H9 (cell line): Measurements from ENCODE around the gene ZNF705A. TPM values are rescaled to one million over a fixed set of nuclear protein-coding genes. Genes with fewer than 3 reads are reported as not detected.

Experiments
- DNase-seq: peaks from one replicate; pipeline ENCODE4 v3.0.0-alpha.2; 2017
- H2AFZ ChIP-seq: one replicate; pipeline ENCODE4 v1.6.1; 2013; ENCODE audit warnings: mild to moderate bottlenecking, low read length, control low read depth, moderate library complexity
- H2AK5ac ChIP-seq: 2 replicates; pipeline ENCODE4 v1.6.1; 2013; ENCODE audit warnings: low read length, control low read depth, mixed read lengths; ENCODE audit not compliant: insufficient read length
- H2BK120ac ChIP-seq: one replicate; pipeline ENCODE4 v1.6.1; 2013; ENCODE audit warnings: low read depth, mild to moderate bottlenecking, low read length, control low read depth, inconsistent platforms; ENCODE audit not compliant: poor library complexity, severe bottlenecking
- H2BK12ac ChIP-seq: 2 replicates; pipeline ENCODE4 v1.6.1; 2013; ENCODE audit warnings: low read length, control low read depth, mixed read lengths, low read depth; ENCODE audit not compliant: insufficient read length
- H2BK15ac ChIP-seq: 2 replicates; pipeline ENCODE4 v1.6.1; 2013; ENCODE audit warnings: low read depth, low read length, control low read depth
- H2BK20ac ChIP-seq: one replicate; pipeline ENCODE4 v1.6.1; 2013; ENCODE audit warnings: low read depth, mild to moderate bottlenecking, low read length, control low read depth, inconsistent platforms; ENCODE audit not compliant: poor library complexity, severe bottlenecking
- H2BK5ac ChIP-seq: 2 replicates; pipeline ENCODE4 v1.6.1; 2013; ENCODE audit warnings: low read length, control low read depth, mixed read lengths; ENCODE audit not compliant: insufficient read length
- H3K14ac ChIP-seq: 2 replicates; pipeline ENCODE4 v1.6.1; 2013; ENCODE audit warnings: low read length, control low read depth; ENCODE audit not compliant: insufficient read depth
- H3K18ac ChIP-seq: 2 replicates; pipeline ENCODE4 v1.6.1; 2013; ENCODE audit warnings: low read depth, mild to moderate bottlenecking, mixed read lengths, low read length, control low read depth; ENCODE audit not compliant: insufficient read length
- H3K23ac ChIP-seq: 2 replicates; pipeline ENCODE4 v1.6.1; 2013; ENCODE audit warnings: low read length, control low read depth, mixed read lengths, low read depth; ENCODE audit not compliant: insufficient read length
- H3K23me2 ChIP-seq: 2 replicates; pipeline ENCODE4 v1.6.1; 2013; ENCODE audit warnings: low read depth, mild to moderate bottlenecking, mixed read lengths, low read length, control low read depth; ENCODE audit not compliant: insufficient read length, poor library complexity, severe bottlenecking
- H3K27ac ChIP-seq: 2 replicates; pipeline ENCODE4 v1.5.1; 2013; ENCODE audit warnings: low read length, control low read depth, mixed read lengths, low read depth; ENCODE audit not compliant: insufficient read length
- H3K27me3 ChIP-seq: 2 replicates; pipeline ENCODE4 v1.6.1; 2013; ENCODE audit warnings: low read length, control low read depth, inconsistent platforms; ENCODE audit not compliant: insufficient read depth
- H3K4ac ChIP-seq: 2 replicates; pipeline ENCODE4 v1.6.1; 2013; ENCODE audit warnings: low read depth, mild to moderate bottlenecking, control low read depth, inconsistent platforms, low read length, moderate library complexity
- H3K4me1 ChIP-seq: 2 replicates; pipeline ENCODE4 v1.6.1; 2013; ENCODE audit warnings: low read length, control low read depth, inconsistent platforms; ENCODE audit not compliant: insufficient read depth
- H3K4me2 ChIP-seq: 2 replicates; pipeline ENCODE4 v1.6.1; 2013; ENCODE audit warnings: low read length, control low read depth, mixed read lengths; ENCODE audit not compliant: insufficient read length, insufficient read depth
- H3K56ac ChIP-seq: 2 replicates; pipeline ENCODE4 v1.6.1; 2013; ENCODE audit warnings: low read depth, mild to moderate bottlenecking, mixed read lengths, low read length, control low read depth; ENCODE audit not compliant: insufficient read length
- H3K79me1 ChIP-seq: 2 replicates; pipeline ENCODE4 v1.6.1; 2013; ENCODE audit warnings: low read depth, mild to moderate bottlenecking, moderate library complexity, low read length, control low read depth, inconsistent platforms; ENCODE audit not compliant: insufficient read depth, poor library complexity, severe bottlenecking
- H3K79me2 ChIP-seq: 2 replicates; pipeline ENCODE4 v1.6.1; 2013; ENCODE audit warnings: low read length, control low read depth, inconsistent platforms; ENCODE audit not compliant: insufficient read depth
- H3K9ac ChIP-seq: 2 replicates; pipeline ENCODE4 v1.6.1; 2013; ENCODE audit warnings: low read length, control low read depth, mixed read lengths; ENCODE audit not compliant: insufficient read length; ENCODE audit errors: extremely low read depth
- H3K9me3 ChIP-seq: one replicate; pipeline ENCODE4 v1.6.1; 2013; ENCODE audit warnings: low read depth, low read length, inconsistent platforms; ENCODE audit not compliant: control insufficient read depth
- H3T11ph ChIP-seq: one replicate; pipeline ENCODE4 v1.6.1; 2013; ENCODE audit warnings: mild to moderate bottlenecking, low read length, control low read depth, inconsistent platforms
- H4K20me1 ChIP-seq: one replicate; pipeline ENCODE4 v1.6.1; 2013; ENCODE audit not compliant: control insufficient read depth, insufficient read length, insufficient read depth
- H4K5ac ChIP-seq: 2 replicates; pipeline ENCODE4 v1.6.1; 2013; ENCODE audit warnings: low read depth, mild to moderate bottlenecking, mixed read lengths, low read length, control low read depth; ENCODE audit not compliant: insufficient read length
- H4K8ac ChIP-seq: replicated peaks from 2 replicates; pipeline ENCODE4 v1.6.1; 2013; ENCODE audit warnings: low read length, control low read depth, mixed read lengths, low read depth; ENCODE audit not compliant: insufficient read length
- H4K91ac ChIP-seq: 2 replicates; pipeline ENCODE4 v1.6.1; 2013; ENCODE audit warnings: low read depth, mild to moderate bottlenecking, moderate library complexity, mixed read lengths, low read length, control low read depth; ENCODE audit not compliant: insufficient read length
- H3K27ac Mint-ChIP-seq, 3 experiments: 2 replicates in 2 of 3; 3 replicates in 1 of 3; pipeline ENCODE4 v1.8.0; 2020 to 2021; ENCODE audit warnings: mixed read lengths in 3 of 3, mild to moderate bottlenecking in 1 of 3, moderate library complexity in 1 of 3
- H3K27me3 Mint-ChIP-seq: 2 replicates; pipeline ENCODE4 v1.8.0; 2021; ENCODE audit warnings: low read depth, mild to moderate bottlenecking, moderate library complexity, mixed read lengths
- H3K36me3 Mint-ChIP-seq, 3 experiments: 2 replicates in 2 of 3; 3 replicates in 1 of 3; pipeline ENCODE4 v1.8.0; 2020 to 2021; ENCODE audit warnings: low read depth in 3 of 3, mixed read lengths in 3 of 3; ENCODE audit not compliant: insufficient read depth in 1 of 3
- H3K4me1 Mint-ChIP-seq, 2 experiments: 2 replicates each; pipeline ENCODE4 v1.8.0; 2020; ENCODE audit warnings: mixed read lengths in 2 of 2
- H3K4me3 Mint-ChIP-seq, 2 experiments: 2 replicates in 1 of 2; 3 replicates in 1 of 2; pipeline ENCODE4 v1.8.0; 2020 to 2021; ENCODE audit warnings: mild to moderate bottlenecking in 2 of 2, mixed read lengths in 2 of 2, moderate library complexity in 1 of 2
- H3K9me3 Mint-ChIP-seq, 2 experiments: 2 replicates in 1 of 2; 3 replicates in 1 of 2; pipeline ENCODE4 v1.8.0; 2020; ENCODE audit warnings: mild to moderate bottlenecking in 2 of 2, mixed read lengths in 2 of 2, moderate library complexity in 1 of 2
- CTCF ChIP-seq: fragments of 200-600 bp; sonication (generic); conservative IDR thresholded peaks from 3 replicates; pipeline ENCODE4 v1.8.0; 2021; ENCODE audit warnings: antibody characterized with exemption, mild to moderate bottlenecking
- WGBS: extraction: QIAGEN DNeasy Blood & Tissue Kit; methylation state at CpG from one replicate; pipeline ENCODE4 v1.1.7; 2013; ENCODE audit warnings: missing lambda C conversion rate, low lambda C conversion rate, mixed read lengths; ENCODE audit not compliant: insufficient read length; ENCODE audit errors: extremely low coverage; 5-methylcytosine and 5-hydroxymethylcytosine counted together
- total RNA-seq: library from RNA; stranded (reverse); gene quantifications from 2 replicates; pipeline ENCODE4 v1.2.1, GENCODE V29; 2021

Gene ZNF705A
- total RNA-seq, 1 experiment from 2014 or later = not detected

- no peak within 1 kb of the TSS for H3K27ac ChIP-seq
- H4K20me1 ChIP-seq = no peaks in the 10 kb centered on the region
- H3T11ph ChIP-seq = no peak within 1 kb of the TSS
- H3K4me3 Mint-ChIP-seq = no peak within 1 kb of the TSS
- 0 out of 2 replicates have a peak, but pooled peaks cover 2% of the 10 kb centered on the region for H3K27me3 Mint-ChIP-seq
- no peaks in the 10 kb centered on the region for H3K9me3 Mint-ChIP-seq
- no peak within 1 kb of the TSS for H3K23ac ChIP-seq
- H3K14ac ChIP-seq = no peak within 1 kb of the TSS
- H2BK5ac ChIP-seq = no peak within 1 kb of the TSS
- H3K4me2 ChIP-seq = no peak within 1 kb of the TSS
- H2BK15ac ChIP-seq = no peak within 1 kb of the TSS
- no peak for DNase-seq
- H2BK20ac ChIP-seq = no peak within 1 kb of the TSS
- no peaks in the 10 kb centered on the region for H3K36me3 Mint-ChIP-seq
- H2AFZ ChIP-seq = no peak within 1 kb of the TSS
- WGBS = no CpG with 5 or more reads among the region's 5 CpGs
- no peaks in the 10 kb centered on the region for H3K27me3 ChIP-seq
- no peak within 1 kb of the TSS for H3K9ac ChIP-seq
- no peak within 1 kb of the TSS for H2BK12ac ChIP-seq
- H3K4me1 ChIP-seq = no peaks in the 10 kb centered on the region
- no peak within 1 kb of the TSS for H3K56ac ChIP-seq
- no peak within 1 kb of the TSS for H4K5ac ChIP-seq
- no peak within 1 kb of the TSS for H3K18ac ChIP-seq
- no peaks in the 10 kb centered on the region for H3K9me3 ChIP-seq
- no peak within 1 kb of the TSS for H2AK5ac ChIP-seq
- H2BK120ac ChIP-seq = no peak within 1 kb of the TSS
- no peaks in the 10 kb centered on the region for H3K23me2 ChIP-seq
- H4K8ac ChIP-seq = no peak within 1 kb of the TSS
- H3K4me1 Mint-ChIP-seq = peaks cover 9 to 20% of the 10 kb centered on the region in 2 experiments
- no peaks in the 10 kb centered on the region for H3K79me1 ChIP-seq
- no peak within 1 kb of the TSS for H4K91ac ChIP-seq
- no peaks in the 10 kb centered on the region for H3K79me2 ChIP-seq
- no peak within 1 kb of the TSS for H3K4ac ChIP-seq
- no peak for TF ChIP-seq CTCF
- no peak within 1 kb of the TSS for H3K27ac Mint-ChIP-seq
These were observed 33.5 kb upstream of the ZNF705A start, which contains the start of gene CLEC4A for GRCh38 chr12:8123124-8123912. TSS of gene CLEC4A (plus strand) at chr12:8123617. CDS start at chr12:8123879, 262 bp downstream.
